Esophagus muscularis mucosa (tissue), 4 donors: ENCODE data around the gene ZNF407. TPM values are rescaled to one million over a fixed set of nuclear protein-coding genes. Genes with fewer than 3 reads are reported as not detected.

Experiments
- DNase-seq: peaks from one replicate; pipeline ENCODE4 v3.0.0-alpha.2; 2017; ENCODE audit errors: extremely low spot score
- H3K27ac ChIP-seq, 4 donors: fragments of 200-600 bp; sonication (generic); replicated peaks in 1 of 4; 1 replicate in 3 of 4; 2 replicates in 1 of 4; pipeline ENCODE4 v1.5.1; 2016 to 2019; ENCODE audit warnings: mild to moderate bottlenecking in 1 of 4
- H3K27me3 ChIP-seq, 4 donors: fragments of 200-600 bp; sonication (generic); one replicate each; pipeline versions ENCODE4 v1.5.1 to v1.6.0; 2016 to 2019
- H3K36me3 ChIP-seq, 4 donors: fragments of 200-600 bp; sonication (generic); one replicate each; pipeline ENCODE4 v1.5.1; 2016 to 2019
- H3K4me1 ChIP-seq, 4 donors: fragments of 200-600 bp; sonication (generic); one replicate each; pipeline ENCODE4 v1.5.1; 2016 to 2019
- H3K4me3 ChIP-seq, 4 donors: fragments of 200-600 bp; sonication (generic); 1 replicate in 2 of 4; 2 replicates in 2 of 4; pipeline ENCODE4 v1.5.1; 2016 to 2019; ENCODE audit warnings: mild to moderate bottlenecking in 4 of 4, moderate library complexity in 1 of 4
- H3K9me3 ChIP-seq, 4 donors: fragments of 200-600 bp; sonication (generic); 1 replicate in 3 of 4; 2 replicates in 1 of 4; pipeline ENCODE4 v1.5.1; 2016 to 2019
- EP300 ChIP-seq: sonication (generic); formaldehyde crosslinking; IDR thresholded peaks from one replicate; pipeline ENCODE4 v1.6.1; 2017; ENCODE audit warnings: antibody characterized with exemption
- POLR2A ChIP-seq: fragments of 450-650 bp; IDR thresholded peaks from one replicate; pipeline ENCODE4 v1.6.1; 2017; ENCODE audit warnings: antibody characterized with exemption, moderate library complexity, mild to moderate bottlenecking, low read depth
- POLR2AphosphoS5 ChIP-seq, 2 donors: sonication (generic); formaldehyde crosslinking; IDR thresholded peaks; one replicate each; pipeline ENCODE4 v1.6.1; 2017; ENCODE audit warnings: antibody characterized with exemption in 2 of 2
- WGBS: methylation state at CpG from one replicate; pipeline ENCODE4 v1.1.5; 2018; 5-methylcytosine and 5-hydroxymethylcytosine counted together
- intact Hi-C: fragments of 100-400 bp; cut with DNase I; formaldehyde crosslinking; loops from one replicate; pipeline ENCODE4 v1.15.1; 2023
- total RNA-seq, 4 donors: library from RNA; depleted of rRNA; stranded (reverse); fragments of >200 nt; gene quantifications; one replicate each; pipeline versions ENCODE4 v1.1.0 to v1.2.1, GENCODE V29; 2016
- TF ChIP-seq, protein P1 (sequence below), 3 experiments: fragments of 200-600 bp in 2 of 3; fragments of 450-650 bp in 1 of 3; sonication (generic) in 2 of 3; IDR thresholded peaks; one replicate each; pipeline ENCODE4 v1.5.1; 2017 to 2019; ENCODE audit warnings: antibody characterized with exemption in 3 of 3, mild to moderate bottlenecking in 2 of 3, moderate library complexity in 1 of 3

Gene ZNF407
- total RNA-seq, 4 donors from 2014 or later, result 13.9 to 19.1 (median 17.2) TPM

DNA sequence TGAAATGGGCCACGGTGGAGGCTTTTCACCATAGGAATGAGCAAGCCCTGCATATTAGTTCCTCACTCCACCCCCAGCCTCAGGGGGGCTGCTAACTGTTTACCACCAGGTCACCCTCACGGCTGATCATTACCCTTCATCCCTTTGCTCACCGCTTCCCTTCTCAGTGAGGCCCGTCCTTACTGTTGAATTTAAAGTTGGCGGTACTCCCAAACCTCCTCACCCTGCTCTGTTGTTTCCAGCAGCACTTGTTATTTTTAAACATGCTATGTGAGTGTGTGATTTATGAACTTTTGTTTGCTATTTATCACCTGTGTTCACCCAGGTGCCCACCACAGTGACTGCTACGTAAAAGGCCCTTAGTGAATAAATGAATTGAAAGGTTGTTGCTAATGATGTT is 243.6 kb downstream of the ZNF407 start:
- WGBS, result 91% methylated on average over 6 of the region's 6 CpGs
- Histone ChIP-seq H3K27ac (no peak overlapping the region), H3K36me3 (no peaks in the 10 kb centered on the region), H3K4me3 (no peak overlapping the region), H3K27me3 (no peaks in the 10 kb centered on the region), H3K4me1 (peaks cover 3 to 6% (median 5%) of the 10 kb centered on the region in 4 donors), H3K9me3 (no peaks in the 10 kb centered on the region)
- no peak for DNase-seq
- TF ChIP-seq, protein P1, sequence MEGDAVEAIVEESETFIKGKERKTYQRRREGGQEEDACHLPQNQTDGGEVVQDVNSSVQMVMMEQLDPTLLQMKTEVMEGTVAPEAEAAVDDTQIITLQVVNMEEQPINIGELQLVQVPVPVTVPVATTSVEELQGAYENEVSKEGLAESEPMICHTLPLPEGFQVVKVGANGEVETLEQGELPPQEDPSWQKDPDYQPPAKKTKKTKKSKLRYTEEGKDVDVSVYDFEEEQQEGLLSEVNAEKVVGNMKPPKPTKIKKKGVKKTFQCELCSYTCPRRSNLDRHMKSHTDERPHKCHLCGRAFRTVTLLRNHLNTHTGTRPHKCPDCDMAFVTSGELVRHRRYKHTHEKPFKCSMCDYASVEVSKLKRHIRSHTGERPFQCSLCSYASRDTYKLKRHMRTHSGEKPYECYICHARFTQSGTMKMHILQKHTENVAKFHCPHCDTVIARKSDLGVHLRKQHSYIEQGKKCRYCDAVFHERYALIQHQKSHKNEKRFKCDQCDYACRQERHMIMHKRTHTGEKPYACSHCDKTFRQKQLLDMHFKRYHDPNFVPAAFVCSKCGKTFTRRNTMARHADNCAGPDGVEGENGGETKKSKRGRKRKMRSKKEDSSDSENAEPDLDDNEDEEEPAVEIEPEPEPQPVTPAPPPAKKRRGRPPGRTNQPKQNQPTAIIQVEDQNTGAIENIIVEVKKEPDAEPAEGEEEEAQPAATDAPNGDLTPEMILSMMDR (IDR thresholded peaks at IDR 0.05), result no peak
- no peak for TF ChIP-seq POLR2AphosphoS5 (IDR thresholded peaks at IDR 0.05)
- no peak for TF ChIP-seq EP300
- intact Hi-C loops, result no loop called here

DNA sequence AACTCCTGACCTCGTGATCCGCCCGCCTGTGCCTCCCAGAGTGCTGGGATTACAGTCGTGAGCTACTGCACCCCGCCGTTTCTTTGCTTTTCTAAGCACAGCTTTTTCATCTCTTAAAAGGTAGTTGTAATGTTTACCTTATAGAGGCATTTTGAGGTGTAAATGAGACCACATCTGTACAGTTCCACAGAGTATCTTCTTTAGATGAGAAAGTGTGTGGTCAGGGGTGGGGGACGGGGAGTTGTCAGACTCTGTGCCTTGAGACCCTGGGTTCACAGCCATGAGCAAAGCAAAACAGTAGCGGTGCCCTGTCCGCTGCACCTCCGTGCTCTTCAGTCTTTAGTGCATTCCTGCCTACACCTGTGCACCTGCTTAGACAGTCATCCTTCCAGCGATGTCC is 251.6 kb downstream of the ZNF407 start:
- 95% methylated on average over 11 of the region's 11 CpGs for WGBS
- H3K27me3 ChIP-seq, result no peaks in the 10 kb centered on the region

DNA sequence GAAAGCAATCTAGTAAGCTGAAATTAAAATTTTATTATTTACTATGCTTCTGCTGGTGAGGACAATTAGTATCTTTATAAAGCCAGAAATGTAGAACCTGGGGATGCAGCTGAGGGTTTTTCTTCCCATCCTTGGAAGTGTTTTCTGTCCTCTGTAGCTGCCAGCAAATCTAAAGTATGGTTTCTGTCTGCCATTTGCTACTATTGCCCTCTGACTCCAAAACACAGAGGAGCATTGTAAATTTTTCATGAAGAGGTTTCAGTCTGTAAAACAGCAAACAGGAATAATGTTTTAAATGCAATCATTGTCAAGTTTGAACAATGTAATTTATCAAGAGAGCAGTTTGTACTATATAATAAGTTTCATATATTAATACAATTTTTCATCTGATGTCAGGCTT is 258.8 kb downstream of the ZNF407 start:
- intact Hi-C loops, result no loop called here
- TF ChIP-seq EP300, result no peak
- TF ChIP-seq POLR2AphosphoS5 (IDR thresholded peaks at IDR 0.05), result no peak
- no peak for TF ChIP-seq POLR2A
- Histone ChIP-seq H3K27ac (no peak overlapping the region), H3K4me1 (peaks cover 0 to 3% (median 0%) of the 10 kb centered on the region in 4 donors), H3K27me3 (no peaks in the 10 kb centered on the region), H3K36me3 (no peaks in the 10 kb centered on the region), H3K4me3 (no peak overlapping the region), H3K9me3 (no peaks in the 10 kb centered on the region)
- no peak for DNase-seq

More for the DNA sequence above, 251.6 kb downstream of the ZNF407 start:
- Histone ChIP-seq H3K36me3 (no peaks in the 10 kb centered on the region), H3K4me3 (no peak overlapping the region), H3K27ac (no peak overlapping the region), H3K9me3 (no peaks in the 10 kb centered on the region), H3K4me1 (no peaks in the 10 kb centered on the region)
- intact Hi-C loops, result no loop called here
- no peak for TF ChIP-seq POLR2A
- TF ChIP-seq, protein P1 (IDR thresholded peaks at IDR 0.05), result no peak
- no peak for TF ChIP-seq EP300
- TF ChIP-seq POLR2AphosphoS5 (IDR thresholded peaks at IDR 0.05), result no peak
- DNase-seq, result no peak

DNA sequence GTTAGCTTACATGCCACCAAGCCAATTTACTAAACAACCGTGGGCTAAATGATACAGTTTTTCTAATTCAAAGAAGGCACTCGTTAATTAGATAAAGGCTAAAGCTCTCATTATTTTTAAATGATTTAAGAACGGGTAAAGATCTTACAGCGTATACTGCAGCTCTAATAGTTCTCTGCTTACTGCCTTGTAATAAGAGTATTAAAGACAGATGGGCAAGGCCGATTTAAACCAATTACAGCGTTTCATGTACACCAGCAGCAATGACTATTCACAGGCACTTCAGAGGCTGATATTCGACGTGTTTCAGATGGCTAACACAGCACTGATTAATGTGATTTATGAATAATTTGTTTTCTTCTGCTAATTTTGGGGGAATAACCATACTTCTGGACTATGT is 259.3 kb downstream of the ZNF407 start:
- H3K27ac ChIP-seq, result no peak overlapping the region
- H3K27me3 ChIP-seq, result no peaks in the 10 kb centered on the region
- TF ChIP-seq, protein P1 (IDR thresholded peaks at IDR 0.05), result no peak
- no peak for TF ChIP-seq POLR2AphosphoS5 (IDR thresholded peaks at IDR 0.05)
- TF ChIP-seq EP300, result no peak
- TF ChIP-seq POLR2A, result no peak
- H3K4me3 ChIP-seq, result no peak overlapping the region
- no peaks in the 10 kb centered on the region for H3K36me3 ChIP-seq
- intact Hi-C loops, result no loop called here
- 89% methylated on average over 8 of the region's 8 CpGs for WGBS
- DNase-seq, result no peak
- no peaks in the 10 kb centered on the region for H3K9me3 ChIP-seq
- peaks cover 0 to 3% (median 0%) of the 10 kb centered on the region in 4 donors for H3K4me1 ChIP-seq

DNA sequence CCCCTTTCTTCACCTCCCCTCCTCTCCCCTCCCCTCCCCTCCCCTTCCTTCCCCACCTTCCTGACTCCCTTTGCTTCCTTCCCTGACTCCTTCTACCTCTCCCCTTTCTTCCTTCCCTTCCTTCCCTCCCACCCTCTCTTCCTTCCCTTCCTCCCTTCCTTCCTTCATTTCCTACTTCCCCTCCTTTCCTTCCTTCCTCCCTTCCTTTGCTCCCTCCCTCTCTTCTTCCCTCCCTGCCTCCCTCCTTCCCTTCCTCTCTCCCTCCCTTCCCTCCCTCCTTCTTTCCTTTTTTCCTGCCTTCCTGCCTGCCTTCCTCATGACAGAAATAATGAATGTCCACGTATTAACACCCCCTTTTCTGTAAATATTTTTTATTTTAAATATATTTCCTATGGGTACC is 260.2 kb downstream of the ZNF407 start:
- Histone ChIP-seq H3K27ac (no peak overlapping the region), H3K9me3 (no peaks in the 10 kb centered on the region), H3K4me3 (no peak overlapping the region), H3K36me3 (no peaks in the 10 kb centered on the region), H3K4me1 (peaks cover 0 to 3% (median 0%) of the 10 kb centered on the region in 4 donors), H3K27me3 (no peaks in the 10 kb centered on the region)
- intact Hi-C loops, result no loop called here
- WGBS, result 93% methylated on average over 1 of the region's 1 CpG
- DNase-seq, result no peak
- TF ChIP-seq, protein P1 (IDR thresholded peaks at IDR 0.05), result no peak
- TF ChIP-seq POLR2AphosphoS5 (IDR thresholded peaks at IDR 0.05) (no peak), POLR2A (no peak), EP300 (no peak)
